AG08395 (cell line): ENCODE measurements around the gene SBF2.
A peak's percentile ranks its signal among the peaks of the same experiment; 100 is the strongest.
"Not testable (repeated sequence)": the region's sequence is repeated elsewhere in the genome, so short reads cannot be mapped to it uniquely, and the experiment has no call there.

Source experiments
- DNase-seq: peaks from one replicate; pipeline ENCODE4 v3.0.0; 2012; ENCODE audit warnings: mixed read lengths, low spot score

SBF2 gene

GRCh38 chr11:10197091-10197490 lies 96.9 kb downstream of the SBF2 start:
- DNase-seq: peak; percentile 53

GRCh38 chr11:10192036-10192435 lies 102.0 kb downstream of the SBF2 start:
- peak; percentile 23 for DNase-seq

GRCh38 chr11:10181811-10182210 lies 112.2 kb downstream of the SBF2 start:
- DNase-seq: peak; percentile 26

- DNase-seq: no peak
Measured at GRCh38 chr11:10164621-10165020, 129.4 kb downstream of the SBF2 start.

GRCh38 chr11:10162222-10162621 lies 131.8 kb downstream of the SBF2 start:
- no peak for DNase-seq

- no peak for DNase-seq
Measured at GRCh38 chr11:10160350-10160749, 133.7 kb downstream of the SBF2 start.

GRCh38 chr11:10158461-10158860 lies 135.6 kb downstream of the SBF2 start:
- DNase-seq: no peak

- no peak for DNase-seq
Measured at GRCh38 chr11:10155793-10156490, 138.1 kb downstream of the SBF2 start.

- no peak for DNase-seq
Measured at GRCh38 chr11:10150800-10151199, 143.2 kb downstream of the SBF2 start.

GRCh38 chr11:10149553-10149952 lies 144.5 kb downstream of the SBF2 start:
- DNase-seq: no peak

GRCh38 chr11:10147195-10147594 lies 146.8 kb downstream of the SBF2 start:
- no peak for DNase-seq

- DNase-seq: no peak
Measured at GRCh38 chr11:10144954-10145353, 149.1 kb downstream of the SBF2 start.

GRCh38 chr11:10139656-10140055 lies 154.4 kb downstream of the SBF2 start:
- DNase-seq: peak; percentile 85

GRCh38 chr11:10139143-10139542 lies 154.9 kb downstream of the SBF2 start:
- DNase-seq: no peak

- no peak for DNase-seq
Measured at GRCh38 chr11:10134975-10135481, 159.0 kb downstream of the SBF2 start.

- not testable (repeated sequence) for DNase-seq
Measured at GRCh38 chr11:10134226-10134625, 159.8 kb downstream of the SBF2 start.

- DNase-seq: not testable (repeated sequence)
Measured at GRCh38 chr11:10133251-10133650, 160.8 kb downstream of the SBF2 start.

GRCh38 chr11:10130875-10131274 lies 163.1 kb downstream of the SBF2 start:
- no peak for DNase-seq

- not testable (repeated sequence) for DNase-seq
Measured at GRCh38 chr11:10129184-10129583, 164.8 kb downstream of the SBF2 start.

- peak; percentile 21 for DNase-seq
Measured at GRCh38 chr11:10125522-10126133, 168.4 kb downstream of the SBF2 start.

- no peak for DNase-seq
Measured at GRCh38 chr11:10122326-10123197, 171.5 kb downstream of the SBF2 start.

- DNase-seq: no peak
Measured at GRCh38 chr11:10118865-10119264, 175.2 kb downstream of the SBF2 start.
